ENCODE results near the gene IL15.
"Not testable (repeated sequence)": the region's sequence is repeated elsewhere in the genome, so short reads cannot be mapped to it uniquely, and the experiment has no call there.

IL15 gene, protein sequence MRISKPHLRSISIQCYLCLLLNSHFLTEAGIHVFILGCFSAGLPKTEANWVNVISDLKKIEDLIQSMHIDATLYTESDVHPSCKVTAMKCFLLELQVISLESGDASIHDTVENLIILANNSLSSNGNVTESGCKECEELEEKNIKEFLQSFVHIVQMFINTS

DNA sequence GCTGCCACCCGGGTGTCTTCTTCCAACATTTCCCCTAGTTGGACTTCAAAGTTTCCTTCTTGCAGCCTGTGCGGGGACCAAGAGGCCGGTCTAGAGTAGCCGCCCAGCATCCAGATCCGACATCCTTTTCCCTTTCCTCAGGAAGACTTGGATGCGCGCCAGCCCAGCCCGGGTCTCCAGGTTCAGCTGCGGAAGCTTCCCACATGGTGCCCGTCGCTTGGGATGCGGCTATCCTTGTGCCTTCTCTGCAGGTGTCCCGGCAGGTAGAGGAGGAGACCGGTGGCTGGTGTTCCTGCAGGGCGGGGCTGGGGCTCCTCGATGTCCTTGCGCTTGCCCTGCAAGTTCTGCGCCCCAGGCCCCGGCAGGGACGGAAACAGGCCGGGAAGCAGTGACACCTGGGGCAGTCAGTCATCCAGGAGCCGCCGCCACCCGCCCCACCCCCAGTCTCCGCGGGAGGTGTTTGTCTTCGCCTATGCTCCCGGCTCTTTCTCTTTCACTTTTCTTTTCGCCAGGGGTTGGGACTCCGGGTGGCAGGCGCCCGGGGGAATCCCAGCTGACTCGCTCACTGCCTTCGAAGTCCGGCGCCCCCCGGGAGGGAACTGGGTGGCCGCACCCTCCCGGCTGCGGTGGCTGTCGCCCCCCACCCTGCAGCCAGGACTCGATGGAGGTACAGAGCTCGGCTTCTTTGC lies at the start of gene IL15:
IL15 (plus strand) TSS at position 502 of the 689 bp plus-strand sequence. CDS start 82,882 bp downstream, outside the sequence.
- Mint-ChIP-seq H3K4me3 (peak within 1 kb of the TSS; percentile 93), H3K4me1 (ENCODE audit: low read depth) (peaks cover 33% of the 10 kb centered on the region), H3K27ac (peak within 1 kb of the TSS; percentile 90), H3K9me3 (no peaks in the 10 kb centered on the region), H3K36me3 (ENCODE audit: low read depth) (no peaks in the 10 kb centered on the region), H3K27me3 (peaks cover 30% of the 10 kb centered on the region)

DNA sequence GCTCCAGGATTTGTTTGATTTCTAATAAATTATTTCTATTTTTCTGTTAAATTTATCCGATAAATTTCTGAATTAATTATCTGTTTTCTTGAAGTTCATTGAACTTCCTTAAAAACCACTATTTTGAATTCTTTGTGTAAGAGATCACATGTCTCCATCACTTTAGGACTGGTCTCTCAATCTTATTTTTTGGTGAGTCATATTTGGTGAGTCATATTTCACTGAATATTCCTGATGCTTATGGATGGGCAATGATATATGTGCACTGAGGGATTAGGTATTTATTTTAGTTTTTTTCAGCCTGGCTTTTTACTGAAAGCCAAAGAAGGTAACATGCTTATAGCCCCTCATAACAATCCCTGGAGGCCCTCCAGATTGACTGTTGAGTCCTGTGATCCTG lies 48.5 kb upstream of the IL15 start:
- H3K9me3 Mint-ChIP-seq: peaks cover 13% of the 10 kb centered on the region
- H3K27ac Mint-ChIP-seq: no peak overlapping the region
- H3K27me3 Mint-ChIP-seq: no peaks in the 10 kb centered on the region
- no peaks in the 10 kb centered on the region for H3K36me3 Mint-ChIP-seq (ENCODE audit: low read depth)
- H3K4me1 Mint-ChIP-seq (ENCODE audit: low read depth): no peaks in the 10 kb centered on the region
- no peak overlapping the region for H3K4me3 Mint-ChIP-seq

DNA sequence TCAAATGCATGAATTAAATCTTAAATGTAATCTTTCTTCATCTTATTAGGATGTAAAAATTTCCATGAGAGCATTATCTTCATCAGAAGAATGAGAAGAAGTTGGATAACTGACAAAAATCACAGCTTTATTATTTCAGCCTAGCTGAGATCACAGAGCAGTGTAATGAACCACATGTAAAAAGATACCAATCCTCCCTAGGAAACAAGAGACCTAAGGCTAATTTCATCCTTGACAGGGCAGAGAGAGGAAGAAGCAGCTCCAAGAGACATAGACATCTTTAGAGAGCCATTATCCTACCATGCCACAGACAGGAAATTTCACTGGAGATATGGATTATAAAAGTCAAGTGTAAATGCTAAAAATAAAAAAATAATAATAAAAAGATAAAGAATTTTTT lies 40.9 kb upstream of the IL15 start:
- no peaks in the 10 kb centered on the region for H3K27me3 Mint-ChIP-seq
- no peaks in the 10 kb centered on the region for H3K36me3 Mint-ChIP-seq (ENCODE audit: low read depth)
- H3K9me3 Mint-ChIP-seq: peaks cover 3% of the 10 kb centered on the region

DNA sequence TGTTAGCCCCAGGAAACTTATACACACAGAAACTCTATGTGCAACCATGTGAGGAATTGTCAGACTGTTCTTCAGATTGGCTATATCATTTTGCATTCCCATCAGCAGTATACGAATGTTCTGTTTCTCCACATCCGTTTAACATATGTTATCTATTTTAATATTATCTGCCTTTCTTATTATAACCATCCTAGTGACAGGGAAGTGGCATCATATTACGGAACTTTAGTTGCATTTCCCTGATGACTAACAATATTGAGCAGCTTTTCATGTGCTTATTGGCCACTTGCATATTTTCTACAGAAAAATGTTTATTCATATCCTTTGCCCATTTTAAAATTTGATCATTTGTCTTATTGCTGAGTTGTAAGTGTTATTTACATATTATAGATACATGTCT lies 36.5 kb upstream of the IL15 start:
- no peaks in the 10 kb centered on the region for H3K27me3 Mint-ChIP-seq
- no peaks in the 10 kb centered on the region for H3K4me1 Mint-ChIP-seq (ENCODE audit: low read depth)
- H3K36me3 Mint-ChIP-seq (ENCODE audit: low read depth): no peaks in the 10 kb centered on the region
- no peak overlapping the region for H3K4me3 Mint-ChIP-seq
- H3K27ac Mint-ChIP-seq: no peak overlapping the region
- H3K9me3 Mint-ChIP-seq: no peaks in the 10 kb centered on the region

More for the DNA sequence above, 40.9 kb upstream of the IL15 start:
- no peak overlapping the region for H3K4me3 Mint-ChIP-seq
- H3K27ac Mint-ChIP-seq: no peak overlapping the region
- H3K4me1 Mint-ChIP-seq (ENCODE audit: low read depth): no peaks in the 10 kb centered on the region

DNA sequence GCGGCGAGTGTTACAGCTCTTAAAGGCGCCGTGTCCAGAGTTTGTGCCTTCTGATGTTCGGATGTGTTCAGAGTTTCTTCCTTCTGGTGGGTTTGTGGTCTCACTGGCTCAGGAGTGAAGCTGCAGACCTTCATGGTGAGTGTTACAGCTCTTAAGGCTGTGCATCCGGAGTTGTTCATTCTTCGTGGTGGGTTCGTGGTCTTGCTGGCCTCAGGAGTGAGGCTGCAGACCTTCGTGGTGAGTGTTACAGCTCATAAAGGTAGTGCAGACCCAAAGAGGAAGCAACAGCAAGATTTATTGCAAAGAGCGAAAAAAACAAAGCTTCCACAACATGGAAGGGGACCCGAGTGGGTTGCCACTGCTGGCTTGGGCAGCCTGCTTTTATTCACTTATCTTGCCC lies 31.7 kb upstream of the IL15 start:
- H3K27me3 Mint-ChIP-seq; H3K4me1 Mint-ChIP-seq (ENCODE audit: low read depth); H3K27ac Mint-ChIP-seq; H3K36me3 Mint-ChIP-seq (ENCODE audit: low read depth); H3K9me3 Mint-ChIP-seq; H3K4me3 Mint-ChIP-seq: not testable (repeated sequence)

DNA sequence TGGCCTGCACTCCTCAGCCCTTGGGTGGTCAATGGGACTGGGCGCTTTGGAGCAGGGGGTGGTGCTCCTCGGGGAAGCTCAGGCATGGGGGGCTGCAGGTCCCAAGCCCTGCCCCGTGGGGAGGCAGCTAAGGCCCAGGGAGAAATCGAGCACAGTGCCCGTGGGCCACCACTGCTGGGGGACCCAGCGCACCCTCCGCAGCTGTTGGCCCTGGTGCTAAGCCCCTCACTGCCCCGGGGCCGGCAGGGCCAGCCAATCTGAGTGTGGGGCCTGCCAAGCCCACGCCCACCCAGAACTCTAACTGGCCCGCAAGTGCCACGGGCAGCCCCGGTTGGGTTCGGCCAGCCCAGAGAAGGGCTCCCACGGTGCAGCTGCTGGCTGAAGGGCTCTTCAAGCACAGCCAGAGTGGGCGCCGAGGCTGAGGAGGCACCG lies 30.9 kb upstream of the IL15 start:
- no peaks in the 10 kb centered on the region for H3K36me3 Mint-ChIP-seq (ENCODE audit: low read depth)
- no peaks in the 10 kb centered on the region for H3K4me1 Mint-ChIP-seq (ENCODE audit: low read depth)
- no peaks in the 10 kb centered on the region for H3K9me3 Mint-ChIP-seq
- peaks cover 6% of the 10 kb centered on the region for H3K27me3 Mint-ChIP-seq
- H3K4me3 Mint-ChIP-seq: no peak overlapping the region
- H3K27ac Mint-ChIP-seq: no peak overlapping the region

DNA sequence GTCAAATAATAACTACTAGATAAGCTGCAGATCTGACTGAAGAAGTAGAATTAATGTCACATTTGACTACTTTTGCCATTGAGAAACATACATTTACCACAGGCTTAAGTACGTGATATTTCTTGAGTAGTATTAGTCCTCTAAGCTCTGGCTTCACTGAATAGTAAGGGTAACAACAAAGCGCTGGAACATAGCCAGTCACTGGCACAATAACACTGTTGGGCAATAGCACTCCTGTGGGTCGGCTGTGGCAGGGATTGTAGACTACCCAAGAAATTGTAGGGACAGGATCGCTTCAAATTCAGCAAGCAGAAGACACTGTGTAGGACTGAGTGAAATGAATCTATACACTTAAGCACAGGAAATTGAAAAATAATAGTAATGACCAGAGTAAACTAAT lies 27.1 kb upstream of the IL15 start:
- no peak overlapping the region for H3K27ac Mint-ChIP-seq
- no peaks in the 10 kb centered on the region for H3K4me1 Mint-ChIP-seq (ENCODE audit: low read depth)
- H3K27me3 Mint-ChIP-seq: peaks cover 10% of the 10 kb centered on the region
- no peaks in the 10 kb centered on the region for H3K36me3 Mint-ChIP-seq (ENCODE audit: low read depth)
- H3K4me3 Mint-ChIP-seq: no peak overlapping the region
- H3K9me3 Mint-ChIP-seq: no peaks in the 10 kb centered on the region

DNA sequence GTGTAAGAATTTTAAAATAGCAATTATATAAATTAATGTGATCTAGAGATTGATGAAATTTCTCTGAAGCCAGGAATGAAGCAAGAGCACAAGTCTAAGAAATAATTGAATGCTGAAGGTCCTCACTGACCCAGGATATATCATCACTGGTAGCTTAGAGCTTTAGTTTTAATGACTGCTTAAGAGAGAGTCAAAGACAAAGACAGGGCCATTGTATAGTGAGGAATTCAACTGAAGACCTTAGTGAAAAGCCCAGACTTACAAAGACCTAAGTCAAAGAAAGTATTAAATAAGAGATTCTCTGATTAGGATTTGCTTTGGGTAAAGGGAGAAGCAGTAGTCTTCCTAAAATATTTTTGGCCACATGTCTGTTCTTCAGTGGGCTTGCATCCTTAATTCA lies 26.0 kb upstream of the IL15 start:
- no peak overlapping the region for H3K4me3 Mint-ChIP-seq
- no peaks in the 10 kb centered on the region for H3K4me1 Mint-ChIP-seq (ENCODE audit: low read depth)
- no peak overlapping the region for H3K27ac Mint-ChIP-seq
- no peaks in the 10 kb centered on the region for H3K9me3 Mint-ChIP-seq
- peaks cover 10% of the 10 kb centered on the region for H3K27me3 Mint-ChIP-seq
- H3K36me3 Mint-ChIP-seq (ENCODE audit: low read depth): no peaks in the 10 kb centered on the region

DNA sequence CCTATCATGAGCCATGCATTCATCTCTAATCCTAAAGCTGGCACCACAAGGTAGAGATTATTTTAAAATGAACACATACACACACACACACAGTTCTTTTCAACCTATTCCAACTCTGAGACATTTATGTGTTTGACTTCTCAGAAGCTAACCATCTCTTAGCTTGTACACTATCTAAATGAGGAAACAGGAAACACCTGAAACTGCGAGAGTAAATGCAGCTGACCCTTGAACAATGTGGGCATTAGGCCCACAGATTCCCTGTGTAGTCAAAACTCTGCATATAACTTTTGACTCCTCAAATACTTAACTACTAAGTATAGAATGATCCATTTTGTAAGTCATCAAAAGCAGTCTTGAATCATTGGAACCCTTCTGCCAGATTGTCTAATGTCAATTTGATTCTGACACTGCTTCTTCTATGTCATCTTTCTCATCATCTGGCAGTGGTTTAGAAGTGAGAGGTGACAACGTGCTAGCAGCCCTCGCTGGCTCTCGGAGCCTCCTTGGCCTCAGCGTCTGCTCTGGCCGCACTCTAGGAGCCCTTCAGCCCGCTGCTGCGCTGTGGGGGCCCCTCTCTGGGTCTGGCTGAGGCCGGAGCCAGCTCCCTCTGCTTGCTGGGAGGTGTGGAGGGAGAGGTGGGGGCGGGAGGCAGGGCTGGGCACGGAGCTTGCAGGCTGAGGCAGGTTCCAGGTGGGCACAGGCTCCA lies 21.4 kb upstream of the IL15 start:
- H3K27ac Mint-ChIP-seq: no peak overlapping the region
- H3K36me3 Mint-ChIP-seq (ENCODE audit: low read depth): no peaks in the 10 kb centered on the region
- no peak overlapping the region for H3K4me3 Mint-ChIP-seq
- peaks cover 4% of the 10 kb centered on the region for H3K9me3 Mint-ChIP-seq
- H3K4me1 Mint-ChIP-seq (ENCODE audit: low read depth): no peaks in the 10 kb centered on the region
- H3K27me3 Mint-ChIP-seq: peaks cover 6% of the 10 kb centered on the region

DNA sequence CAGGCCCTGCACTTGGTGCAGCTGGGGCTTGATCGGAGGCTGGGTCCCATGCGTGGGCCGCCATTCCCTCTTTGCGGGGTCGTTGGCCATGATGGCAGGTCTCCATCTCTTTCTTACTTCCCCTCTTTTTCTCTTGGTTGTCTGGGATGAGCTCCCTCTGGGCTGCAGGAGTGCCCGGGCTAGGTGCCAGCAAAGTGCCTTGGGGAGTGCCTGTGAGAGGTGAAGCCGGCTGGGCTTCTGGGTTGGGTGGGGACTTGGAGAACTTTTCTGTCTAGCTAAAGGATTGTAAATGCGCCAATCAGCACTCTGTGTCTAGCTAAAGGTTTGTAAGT lies 20.8 kb upstream of the IL15 start:
- H3K36me3 Mint-ChIP-seq (ENCODE audit: low read depth); H3K27me3 Mint-ChIP-seq; H3K27ac Mint-ChIP-seq; H3K4me3 Mint-ChIP-seq; H3K4me1 Mint-ChIP-seq (ENCODE audit: low read depth); H3K9me3 Mint-ChIP-seq: not testable (repeated sequence)

DNA sequence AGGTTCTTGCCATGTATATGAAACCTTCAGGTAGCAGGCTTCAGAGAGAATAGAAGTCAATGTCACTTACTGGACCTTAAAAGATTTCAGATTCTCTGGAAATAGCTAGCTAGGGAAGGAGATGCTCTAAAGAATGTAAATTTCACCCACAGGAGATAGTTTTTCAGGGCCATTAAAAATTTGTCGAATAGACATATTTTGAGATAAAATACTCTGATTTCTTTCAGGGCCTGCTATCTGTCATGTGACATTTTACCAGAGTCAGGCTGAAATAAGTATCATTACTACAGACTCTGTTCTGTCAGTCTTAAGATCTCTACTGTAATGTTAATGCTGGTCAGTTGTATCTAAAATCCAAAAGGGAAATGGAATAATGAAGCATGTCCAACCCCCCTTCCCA lies 15.7 kb upstream of the IL15 start:
- peaks cover 4% of the 10 kb centered on the region for H3K9me3 Mint-ChIP-seq
- H3K36me3 Mint-ChIP-seq (ENCODE audit: low read depth): no peaks in the 10 kb centered on the region
- H3K4me1 Mint-ChIP-seq (ENCODE audit: low read depth): no peaks in the 10 kb centered on the region
- no peak overlapping the region for H3K27ac Mint-ChIP-seq
- peaks cover 2% of the 10 kb centered on the region for H3K27me3 Mint-ChIP-seq
- H3K4me3 Mint-ChIP-seq: no peak overlapping the region

DNA sequence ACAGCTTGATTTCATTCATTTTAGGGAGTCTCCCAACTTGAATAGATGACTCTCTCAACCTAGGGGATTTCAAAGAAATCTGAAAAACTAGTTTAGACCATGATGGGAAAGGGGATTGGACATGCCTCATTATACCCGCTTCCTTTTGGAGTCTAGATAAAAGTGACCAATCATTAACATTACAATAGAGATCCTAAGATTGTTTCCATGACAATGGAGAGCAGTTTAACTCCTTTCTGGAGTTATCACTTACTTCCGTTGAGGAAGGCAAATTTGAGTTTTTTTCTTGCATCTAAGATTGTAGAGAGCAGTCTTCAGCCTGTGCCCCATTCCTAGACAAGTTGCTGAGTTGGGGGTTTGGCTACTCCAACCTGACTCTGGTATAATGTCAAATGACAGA lies 11.4 kb upstream of the IL15 start:
- Mint-ChIP-seq H3K36me3 (ENCODE audit: low read depth) (no peaks in the 10 kb centered on the region), H3K27me3 (peaks cover 3% of the 10 kb centered on the region), H3K9me3 (no peaks in the 10 kb centered on the region), H3K27ac (no peak overlapping the region), H3K4me1 (ENCODE audit: low read depth) (no peaks in the 10 kb centered on the region), H3K4me3 (no peak overlapping the region)

DNA sequence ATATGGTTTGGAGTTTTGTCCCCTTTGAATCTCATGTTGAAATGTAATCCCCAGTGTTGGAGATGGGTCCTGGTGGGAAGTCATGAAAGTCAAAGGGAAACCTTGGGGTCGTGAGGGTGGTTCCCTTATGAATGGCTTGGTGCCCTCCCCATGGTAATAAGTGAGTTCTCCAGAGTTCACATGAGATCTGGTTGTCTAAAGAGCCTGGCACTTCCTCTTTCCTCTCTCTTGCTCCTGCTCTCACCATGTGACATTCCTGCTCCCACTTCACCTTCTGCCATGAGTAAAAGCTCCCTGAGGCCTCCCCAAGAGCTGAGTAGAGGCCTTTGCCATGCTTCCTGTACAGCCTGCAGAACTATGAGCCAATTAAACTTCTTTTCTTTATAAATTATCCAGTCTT lies 5.5 kb upstream of the IL15 start:
- peaks cover 15% of the 10 kb centered on the region for H3K27me3 Mint-ChIP-seq
- H3K4me3 Mint-ChIP-seq: no peak overlapping the region
- H3K36me3 Mint-ChIP-seq (ENCODE audit: low read depth): no peaks in the 10 kb centered on the region
- peaks cover 3% of the 10 kb centered on the region for H3K4me1 Mint-ChIP-seq (ENCODE audit: low read depth)
- H3K9me3 Mint-ChIP-seq: no peaks in the 10 kb centered on the region
- H3K27ac Mint-ChIP-seq: no peak overlapping the region

DNA sequence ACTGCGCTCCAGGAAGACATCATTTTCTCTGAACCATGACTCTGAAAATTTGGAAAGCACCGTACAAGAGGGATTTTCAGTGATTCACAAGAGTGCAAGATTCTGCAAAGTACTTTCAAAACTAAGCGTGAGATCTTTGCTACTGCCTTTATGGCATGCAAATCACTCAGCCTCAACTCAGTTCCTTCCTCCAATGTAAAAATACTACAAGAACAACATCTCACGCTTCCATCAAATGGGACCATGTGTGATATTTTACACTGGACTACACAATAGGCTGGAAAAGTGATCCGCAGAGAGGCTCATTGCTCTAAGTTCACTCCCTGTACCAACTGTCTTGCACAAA lies 674 bp upstream of the IL15 start:
- H3K27ac Mint-ChIP-seq: peak overlapping the region; percentile 4
- H3K9me3 Mint-ChIP-seq: no peaks in the 10 kb centered on the region
- H3K36me3 Mint-ChIP-seq (ENCODE audit: low read depth): no peaks in the 10 kb centered on the region
- peaks cover 32% of the 10 kb centered on the region for H3K4me1 Mint-ChIP-seq (ENCODE audit: low read depth)
- H3K4me3 Mint-ChIP-seq: peak overlapping the region; percentile 93
- H3K27me3 Mint-ChIP-seq: peaks cover 30% of the 10 kb centered on the region

DNA sequence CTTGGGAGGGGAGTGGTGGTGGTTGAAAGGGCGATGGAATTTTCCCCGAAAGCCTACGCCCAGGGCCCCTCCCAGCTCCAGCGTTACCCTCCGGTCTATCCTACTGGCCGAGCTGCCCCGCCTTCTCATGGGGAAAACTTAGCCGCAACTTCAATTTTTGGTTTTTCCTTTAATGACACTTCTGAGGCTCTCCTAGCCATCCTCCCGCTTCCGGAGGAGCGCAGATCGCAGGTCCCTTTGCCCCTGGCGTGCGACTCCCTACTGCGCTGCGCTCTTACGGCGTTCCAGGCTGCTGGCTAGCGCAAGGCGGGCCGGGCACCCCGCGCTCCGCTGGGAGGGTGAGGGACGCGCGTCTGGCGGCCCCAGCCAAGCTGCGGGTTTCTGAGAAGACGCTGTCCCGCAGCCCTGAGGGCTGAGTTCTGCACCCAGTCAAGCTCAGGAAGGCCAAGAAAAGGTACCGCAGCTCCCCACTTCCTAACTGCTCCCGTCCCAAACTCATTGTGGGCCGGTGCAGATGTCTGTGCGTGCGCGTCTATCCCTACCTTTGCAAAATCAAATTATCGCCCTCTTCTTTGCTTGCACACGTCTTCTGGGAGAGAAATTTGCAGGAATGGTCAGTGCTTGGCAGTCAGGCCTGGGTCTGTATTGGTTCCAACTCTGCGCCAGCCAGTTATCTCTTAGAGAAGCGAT lies 533 bp downstream of the IL15 start:
- H3K9me3 Mint-ChIP-seq: no peaks in the 10 kb centered on the region
- H3K27me3 Mint-ChIP-seq: peaks cover 30% of the 10 kb centered on the region
- H3K27ac Mint-ChIP-seq: peak overlapping the region; percentile 90
- H3K36me3 Mint-ChIP-seq (ENCODE audit: low read depth): no peaks in the 10 kb centered on the region
- peak overlapping the region; percentile 93 for H3K4me3 Mint-ChIP-seq
- peaks cover 33% of the 10 kb centered on the region for H3K4me1 Mint-ChIP-seq (ENCODE audit: low read depth)
